Caco-2 (cell line): ENCODE measurements around the gene LITAF. TPM values are rescaled to one million over a fixed set of nuclear protein-coding genes. Genes with fewer than 3 reads are reported as not detected.
A peak's percentile ranks its signal among the peaks of the same experiment; 100 is the strongest.

Source experiments
- BruUV-seq: library from RNA; stranded (reverse); fragments of 400-500 nt; replicated peaks from 2 replicates; lab custom pipeline; 2021; lab: Mats Ljungman, UMichigan
- CTCF ChIA-PET: fragments of 300-600 bp; sonication (Branson Sonifier 250); formaldehyde crosslinking; loops from one replicate; lab custom pipeline; 2022; ENCODE audit warnings: antibody characterized with exemption; lab: Charles Lee
- POLR2A ChIA-PET: fragments of 300-600 bp; sonication (Branson Sonifier 250); formaldehyde crosslinking; loops from one replicate; lab custom pipeline; 2022; ENCODE audit warnings: antibody characterized with exemption; lab: Charles Lee
- DNase-seq, 2 experiments: peaks; one replicate each; pipeline versions ENCODE4 v3.0.0 to v3.0.0-alpha.2; 2020 to 2022
- H3K27me3 ChIP-seq: replicated peaks from 2 replicates; pipeline ENCODE4 v1.6.0; 2011; ENCODE audit warnings: low read length; ENCODE audit not compliant: control insufficient read depth, insufficient read depth
- H3K36me3 ChIP-seq: 2 replicates; pipeline ENCODE4 v1.5.1; 2011; ENCODE audit warnings: low read length; ENCODE audit not compliant: control insufficient read depth, insufficient read depth
- H3K4me1 ChIP-seq: fragments of 250-450 bp; sonication (Bioruptor Pico); 2 replicates; pipeline ENCODE4 v1.5.1; 2020; ENCODE audit warnings: mild to moderate bottlenecking
- H3K4me3 ChIP-seq: 2 replicates; pipeline ENCODE4 v1.5.1; 2011; ENCODE audit warnings: low read depth, mild to moderate bottlenecking, control low read depth, low read length
- H3K9me3 ChIP-seq: fragments of 250-450 bp; sonication (Bioruptor Pico); 2 replicates; pipeline ENCODE4 v1.5.1; 2020; ENCODE audit warnings: mild to moderate bottlenecking, moderate library complexity
- H3K27ac Mint-ChIP-seq: one replicate; pipeline ENCODE4 v1.8.0; 2022; ENCODE audit warnings: mixed read lengths; ENCODE audit not compliant: unreplicated experiment
- H3K27me3 Mint-ChIP-seq: one replicate; pipeline ENCODE4 v1.8.0; 2022; ENCODE audit warnings: mixed read lengths; ENCODE audit not compliant: insufficient read depth, unreplicated experiment
- H3K36me3 Mint-ChIP-seq: one replicate; pipeline ENCODE4 v1.8.0; 2022; ENCODE audit warnings: mild to moderate bottlenecking, mixed read lengths; ENCODE audit not compliant: insufficient read depth, unreplicated experiment
- H3K4me1 Mint-ChIP-seq: one replicate; pipeline ENCODE4 v1.8.0; 2022; ENCODE audit warnings: low read depth, mixed read lengths; ENCODE audit not compliant: unreplicated experiment
- H3K4me3 Mint-ChIP-seq: one replicate; pipeline ENCODE4 v1.8.0; 2022; ENCODE audit warnings: mild to moderate bottlenecking, moderate library complexity, mixed read lengths; ENCODE audit not compliant: unreplicated experiment
- H3K9me3 Mint-ChIP-seq: one replicate; pipeline ENCODE4 v1.8.0; 2022; ENCODE audit warnings: mixed read lengths; ENCODE audit not compliant: unreplicated experiment
- CTCF ChIP-seq, 2 experiments: fragments of 200-600 bp in 1 of 2; IDR thresholded peaks; 1 replicate in 1 of 2; 2 replicates in 1 of 2; pipeline versions ENCODE4 v1.5.1 to v1.8.0; 2011 to 2022; ENCODE audit warnings: antibody characterized with exemption in 1 of 2, control low read depth in 1 of 2, inconsistent platforms in 1 of 2, low read depth in 1 of 2, low read length in 1 of 2, mild to moderate bottlenecking in 1 of 2, moderate library complexity in 1 of 2; ENCODE audit not compliant: insufficient read depth in 1 of 2, severe bottlenecking in 1 of 2, unreplicated experiment in 1 of 2
- intact Hi-C: fragments of 100-400 bp; cut with micrococcal nuclease; formaldehyde crosslinking; loops from one replicate; pipeline ENCODE4 v1.10.0; 2022; ENCODE audit not compliant: unreplicated experiment
- total RNA-seq: library from RNA; stranded (reverse); gene quantifications from 2 replicates; pipeline ENCODE4 v1.2.3, GENCODE V29; 2022

LITAF gene
- total RNA-seq, 1 experiment from 2014 or later, result 60.9 TPM

GRCh38 chr16:11576427-11577289 is 10.1 kb downstream of the LITAF start:
- Mint-ChIP-seq H3K4me1 (peaks cover 5% of the 10 kb centered on the region), H3K27ac (no peak overlapping the region), H3K4me3 (peak overlapping the region; percentile 22), H3K27me3 (no peaks in the 10 kb centered on the region), H3K36me3 (peaks cover 10% of the 10 kb centered on the region), H3K9me3 (no peaks in the 10 kb centered on the region)
- Histone ChIP-seq H3K4me1 (peaks cover 11% of the 10 kb centered on the region), H3K4me3 (no peak overlapping the region), H3K27me3 (no peaks in the 10 kb centered on the region), H3K9me3 (no peaks in the 10 kb centered on the region), H3K36me3 (no peaks in the 10 kb centered on the region)
- TF ChIP-seq CTCF (IDR thresholded peaks at IDR 0.05; ENCODE audit: insufficient read depth in 1 of 2, low read depth in 1 of 2, low read length in 1 of 2, severe bottlenecking in 1 of 2, unreplicated experiment in 1 of 2), result no peak
- DNase-seq, result peak; percentile 41 to 43
- no TSS peak for BruUV-seq
- ChIA-PET POLR2A (interaction anchor here (0.6 kb wide), 1 partner anchor 60 kb away, joined by 4 read pairs; no protein-coding TSS in a partner anchor), CTCF (no interaction called here)
- intact Hi-C loops, result no loop called here

- Histone ChIP-seq H3K9me3 (no peaks in the 10 kb centered on the region), H3K36me3 (no peaks in the 10 kb centered on the region), H3K27me3 (no peaks in the 10 kb centered on the region), H3K4me1 (peaks cover 11% of the 10 kb centered on the region), H3K4me3 (no peak overlapping the region)
- Mint-ChIP-seq H3K9me3 (no peaks in the 10 kb centered on the region), H3K4me3 (no peak overlapping the region), H3K27ac (peak overlapping the region; percentile 67), H3K36me3 (peaks cover 10% of the 10 kb centered on the region), H3K4me1 (peaks cover 5% of the 10 kb centered on the region), H3K27me3 (no peaks in the 10 kb centered on the region)
- ChIA-PET CTCF (no interaction called here), POLR2A (no interaction called here)
- DNase-seq, result no peak
- no peak for TF ChIP-seq CTCF (IDR thresholded peaks at IDR 0.05; ENCODE audit: insufficient read depth in 1 of 2, low read depth in 1 of 2, low read length in 1 of 2, severe bottlenecking in 1 of 2, unreplicated experiment in 1 of 2)
- BruUV-seq, result no TSS peak
- intact Hi-C loops, result no loop called here
These were observed 11.5 kb downstream of the LITAF start for GRCh38 chr16:11575223-11575589.

- DNase-seq, result no peak
- Mint-ChIP-seq H3K9me3 (no peaks in the 10 kb centered on the region), H3K27me3 (no peaks in the 10 kb centered on the region), H3K27ac (peak overlapping the region; percentile 46), H3K36me3 (peaks cover 17% of the 10 kb centered on the region), H3K4me1 (peaks cover 5% of the 10 kb centered on the region), H3K4me3 (no peak overlapping the region)
- Histone ChIP-seq H3K9me3 (no peaks in the 10 kb centered on the region), H3K36me3 (no peaks in the 10 kb centered on the region), H3K4me3 (no peak overlapping the region), H3K27me3 (no peaks in the 10 kb centered on the region), H3K4me1 (peaks cover 11% of the 10 kb centered on the region)
- intact Hi-C loops, result no loop called here
- CTCF ChIA-PET, result interaction anchor here (1.0 kb wide), 1 partner anchor 40 kb away, joined by 3 read pairs; no protein-coding TSS in a partner anchor
- POLR2A ChIA-PET, result no interaction called here
- BruUV-seq, result no TSS peak
- TF ChIP-seq CTCF (IDR thresholded peaks at IDR 0.05; ENCODE audit: insufficient read depth in 1 of 2, low read depth in 1 of 2, low read length in 1 of 2, severe bottlenecking in 1 of 2, unreplicated experiment in 1 of 2), result no peak
These were observed 14.3 kb downstream of the LITAF start for GRCh38 chr16:11572301-11572995.
